Measurements from ENCODE around the gene CCL17. TPM values are rescaled to one million over a fixed set of nuclear protein-coding genes. Genes with fewer than 3 reads are reported as not detected.
A peak's percentile ranks its signal among the peaks of the same experiment; 100 is the strongest.

Gene CCL17
- total RNA-seq, 6 experiments from 2014 or later = not detected

- Mint-ChIP-seq H3K27ac (no peak overlapping the region), H3K27me3 (ENCODE audit: insufficient read depth) (peaks cover 15% of the 10 kb centered on the region), H3K9me3 (no peaks in the 10 kb centered on the region), H3K4me3 (no peak overlapping the region), H3K4me1 (ENCODE audit: low read depth) (peaks cover 25% of the 10 kb centered on the region), H3K36me3 (ENCODE audit: low read depth) (no peaks in the 10 kb centered on the region)
- no peak for DNase-seq
- TF ChIP-seq CTCF (IDR thresholded peaks at IDR 0.05) = no peak
These were observed 11.5 kb downstream of the CCL17 start for GRCh38 chr16:57416084-57416483.

GRCh38 chr16:57419506-57419905 lies 14.9 kb downstream of the CCL17 start:
- H3K36me3 Mint-ChIP-seq (ENCODE audit: low read depth) = no peaks in the 10 kb centered on the region
- H3K27ac Mint-ChIP-seq = no peak overlapping the region
- TF ChIP-seq CTCF (IDR thresholded peaks at IDR 0.05) = no peak
- H3K4me3 Mint-ChIP-seq = no peak overlapping the region
- no peaks in the 10 kb centered on the region for H3K9me3 Mint-ChIP-seq
- peaks cover 5% of the 10 kb centered on the region for H3K27me3 Mint-ChIP-seq (ENCODE audit: insufficient read depth)
- DNase-seq = no peak
- peaks cover 35% of the 10 kb centered on the region for H3K4me1 Mint-ChIP-seq (ENCODE audit: low read depth)

- peak; percentile 87 for TF ChIP-seq CTCF (IDR thresholded peaks at IDR 0.05)
- H3K4me3 Mint-ChIP-seq = no peak overlapping the region; the same call in 1 of the 2 replicates
These were observed 17.7 kb downstream of the CCL17 start for GRCh38 chr16:57422026-57422944.

GRCh38 chr16:57423152-57423551 lies 18.6 kb downstream of the CCL17 start:
- DNase-seq = no peak
- H3K36me3 Mint-ChIP-seq (ENCODE audit: low read depth) = 0 out of 2 replicates have a peak, but pooled peaks cover 8% of the 10 kb centered on the region
- no peaks in the 10 kb centered on the region for H3K9me3 Mint-ChIP-seq
- peaks cover 20% of the 10 kb centered on the region for H3K4me1 Mint-ChIP-seq (ENCODE audit: low read depth)
- H3K27me3 Mint-ChIP-seq (ENCODE audit: insufficient read depth) = peaks cover 2% of the 10 kb centered on the region
- no peak for TF ChIP-seq CTCF (IDR thresholded peaks at IDR 0.05)
- H3K4me3 Mint-ChIP-seq = no peak overlapping the region
- H3K27ac Mint-ChIP-seq = no peak overlapping the region

More at GRCh38 chr16:57422026-57422944, 17.7 kb downstream of the CCL17 start:
- Mint-ChIP-seq H3K36me3 (ENCODE audit: low read depth) (0 out of 2 replicates have a peak, but pooled peaks cover 4% of the 10 kb centered on the region), H3K27ac (peak overlapping the region; percentile 23; the same call in 1 of the 2 replicates), H3K27me3 (ENCODE audit: insufficient read depth) (peaks cover 2% of the 10 kb centered on the region), H3K4me1 (ENCODE audit: low read depth) (peaks cover 28% of the 10 kb centered on the region), H3K9me3 (no peaks in the 10 kb centered on the region)
- peak; percentile 41 for DNase-seq

GRCh38 chr16:57424583-57424982 lies 20.0 kb downstream of the CCL17 start:
- no peaks in the 10 kb centered on the region; the same call in 1 of the 2 replicates for H3K27me3 Mint-ChIP-seq (ENCODE audit: insufficient read depth)
- no peaks in the 10 kb centered on the region for H3K9me3 Mint-ChIP-seq
- peaks cover 10% of the 10 kb centered on the region for H3K4me1 Mint-ChIP-seq (ENCODE audit: low read depth)
- H3K4me3 Mint-ChIP-seq = no peak overlapping the region
- no peak for DNase-seq
- no peak overlapping the region for H3K27ac Mint-ChIP-seq
- peaks cover 18% of the 10 kb centered on the region; the same call in 1 of the 2 replicates for H3K36me3 Mint-ChIP-seq (ENCODE audit: low read depth)
- TF ChIP-seq CTCF (IDR thresholded peaks at IDR 0.05) = no peak
